GM21576 (cell line): ENCODE data around the gene ENTR1.
A peak's percentile ranks its signal among the peaks of the same experiment; 100 is the strongest.

ENCODE experiments used
- ATAC-seq: cut with Tn5 transposase; IDR thresholded peaks from one replicate; pipeline ENCODE4 v1.9.1; 2021; ENCODE audit warnings: mild to moderate bottlenecking, moderate library complexity; ENCODE audit not compliant: unreplicated experiment

ENTR1 gene

DNA sequence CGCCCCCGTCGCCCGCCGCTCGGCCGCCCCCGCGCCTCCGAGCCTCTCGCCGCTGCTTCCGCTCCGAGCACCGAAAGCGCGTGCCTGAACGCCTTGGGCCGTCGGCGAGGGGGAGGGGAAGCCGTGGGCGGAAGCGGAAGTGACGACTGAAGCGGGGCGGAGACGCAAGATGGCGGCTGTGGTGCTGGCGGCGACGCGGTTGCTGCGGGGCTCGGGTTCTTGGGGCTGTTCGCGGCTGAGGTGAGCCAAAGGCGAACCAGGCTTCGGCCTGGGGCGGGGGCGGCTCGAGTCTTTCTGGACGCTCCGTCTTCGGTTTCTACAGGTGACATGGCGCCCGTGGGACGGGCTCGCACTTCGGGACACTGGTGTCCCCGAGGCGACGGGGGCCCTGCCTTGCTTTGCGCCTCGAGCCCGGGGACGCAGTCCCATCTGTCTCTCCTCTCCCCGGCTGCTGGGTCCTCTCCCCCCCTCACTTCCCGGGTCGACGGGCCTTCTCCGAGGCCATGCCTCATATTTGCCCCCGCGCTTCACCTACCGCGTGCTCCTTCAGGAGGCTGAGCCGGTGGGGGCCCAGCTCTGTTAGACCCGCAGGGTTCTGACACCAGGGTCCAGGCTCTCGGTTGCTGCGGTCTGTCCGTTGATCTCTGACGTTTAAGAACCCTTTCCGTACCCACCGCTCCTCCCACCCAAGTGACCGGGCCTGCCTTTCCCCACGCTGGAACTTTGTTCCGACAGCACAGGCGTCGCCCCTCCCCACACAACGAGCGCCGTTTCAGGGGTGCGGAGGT is at the start of gene ENTR1, which contains the start of gene PMPCA:
ENTR1 (minus strand) TSS at position 115 of the 788 bp plus-strand sequence. CDS start 217 bp downstream, outside the sequence.
PMPCA (plus strand) TSS at position 159 of the 788 bp plus-strand sequence; CDS start at position 170, 11 bp downstream.
- ATAC-seq, result peak; percentile 84

DNA sequence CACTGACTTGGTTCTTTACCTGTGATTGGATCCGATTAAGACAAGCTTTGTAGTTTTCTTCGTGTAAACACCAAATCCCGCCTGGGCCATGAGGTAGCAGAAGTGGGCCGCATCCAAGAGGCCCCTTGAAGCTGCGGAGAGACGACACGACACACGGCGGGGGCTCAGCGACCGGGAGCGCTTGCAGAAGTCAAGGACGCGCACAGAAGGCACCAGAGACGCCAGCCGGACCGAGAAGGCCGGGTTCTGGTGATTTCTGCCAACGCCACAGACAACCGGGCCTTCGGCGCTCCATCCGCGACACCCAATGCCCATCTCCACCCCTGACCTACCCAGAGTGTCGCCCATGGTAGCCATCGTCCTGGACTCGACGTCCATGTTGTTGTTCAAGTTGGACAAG is 49.0 kb upstream of the ENTR1 start:
- ATAC-seq, result no peak

GRCh38 chr9:136457326-136457725 is 46.9 kb upstream of the ENTR1 start:
- no peak for ATAC-seq

DNA sequence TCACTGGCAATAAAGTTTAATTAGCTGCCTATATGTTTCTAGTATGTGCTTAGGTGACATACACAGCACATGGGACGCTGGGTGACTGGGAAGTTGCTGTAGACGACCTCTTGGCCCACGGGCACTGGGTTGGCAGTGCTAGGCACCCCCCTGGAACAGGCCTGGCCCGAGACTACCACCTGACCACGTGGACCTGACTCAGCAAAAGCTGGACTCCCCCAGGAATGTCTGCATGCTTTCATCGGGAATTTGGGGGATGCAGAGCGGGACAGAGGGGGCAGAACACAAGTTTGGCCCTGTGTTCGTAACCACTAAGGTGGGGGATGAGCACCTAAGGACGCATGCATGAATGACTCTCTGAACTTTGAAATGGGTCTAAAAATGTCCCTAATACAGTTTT is 45.8 kb upstream of the ENTR1 start:
- no peak for ATAC-seq

DNA sequence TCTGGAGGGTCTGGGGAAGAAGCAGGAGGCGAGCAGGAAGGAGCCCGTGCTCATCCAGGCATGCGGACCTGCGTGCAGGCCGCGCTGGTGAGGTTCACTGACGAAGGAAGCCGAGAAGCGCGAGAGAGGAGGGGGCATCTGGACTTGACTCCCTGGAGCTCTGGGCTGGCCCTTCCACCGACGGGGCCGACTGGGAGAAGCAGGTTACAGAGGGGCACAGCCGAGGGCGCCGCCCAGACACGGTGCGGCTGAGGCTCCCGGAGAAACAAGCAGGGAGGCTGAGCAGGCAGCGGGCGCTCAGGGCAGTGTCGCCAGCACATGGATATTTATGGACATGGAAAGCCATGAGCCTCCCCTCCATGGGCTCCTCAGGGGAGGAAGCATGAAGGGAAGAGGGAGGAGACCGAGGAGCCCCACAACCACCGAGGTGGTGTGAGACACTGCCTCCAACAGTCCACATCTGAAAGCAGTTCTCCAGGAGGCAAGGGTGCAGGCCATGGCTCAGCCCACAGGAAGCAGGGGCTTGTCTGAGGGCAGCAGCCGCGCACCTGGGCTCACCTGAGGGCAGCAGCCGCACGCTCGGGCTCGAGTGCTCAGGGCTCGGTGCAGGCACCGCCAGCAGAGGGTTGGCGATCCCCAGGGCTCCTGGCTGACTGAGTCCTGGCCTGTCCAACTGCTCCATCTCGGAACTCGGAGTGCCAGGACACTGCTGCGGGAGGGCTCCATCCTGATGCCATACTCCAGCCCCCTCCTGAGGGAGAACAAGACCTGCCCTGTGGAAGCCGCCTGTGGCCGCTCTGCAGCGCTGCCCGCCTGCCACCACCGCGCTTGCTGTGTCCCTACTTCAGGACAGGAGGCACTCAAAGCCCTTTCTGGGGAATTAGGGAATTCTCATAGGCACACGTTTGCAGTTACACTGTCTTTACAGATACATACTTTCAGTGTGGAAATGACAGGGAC is 44.9 kb upstream of the ENTR1 start:
- ATAC-seq, result no peak

- ATAC-seq, result no peak
Observed at GRCh38 chr9:136454026-136454796, 43.8 kb upstream of the ENTR1 start.

- no peak for ATAC-seq
Observed at GRCh38 chr9:136453326-136453725, 42.9 kb upstream of the ENTR1 start.

GRCh38 chr9:136451221-136451877 is 40.9 kb upstream of the ENTR1 start:
- no peak for ATAC-seq

DNA sequence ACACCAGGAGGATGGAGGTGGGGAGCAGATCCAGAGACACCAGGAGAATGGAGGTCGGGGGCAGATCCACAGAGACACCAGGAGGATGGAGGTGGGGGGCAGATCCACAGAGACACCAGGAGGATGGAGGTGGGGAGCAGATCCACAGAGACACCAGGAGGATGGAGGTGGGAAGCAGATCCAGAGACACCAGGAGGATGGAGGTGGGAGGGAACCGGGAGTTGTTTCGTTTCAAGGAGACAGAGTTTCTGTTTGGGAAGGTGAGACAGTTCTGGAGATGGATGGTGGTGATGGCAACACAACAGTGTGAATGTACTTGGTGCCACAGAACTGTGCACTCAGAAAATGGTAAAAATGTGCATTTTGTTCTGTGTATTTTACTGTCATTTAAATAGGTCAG is 38.2 kb upstream of the ENTR1 start:
- no peak for ATAC-seq

GRCh38 chr9:136447173-136447778 is 36.9 kb upstream of the ENTR1 start:
- no peak for ATAC-seq

DNA sequence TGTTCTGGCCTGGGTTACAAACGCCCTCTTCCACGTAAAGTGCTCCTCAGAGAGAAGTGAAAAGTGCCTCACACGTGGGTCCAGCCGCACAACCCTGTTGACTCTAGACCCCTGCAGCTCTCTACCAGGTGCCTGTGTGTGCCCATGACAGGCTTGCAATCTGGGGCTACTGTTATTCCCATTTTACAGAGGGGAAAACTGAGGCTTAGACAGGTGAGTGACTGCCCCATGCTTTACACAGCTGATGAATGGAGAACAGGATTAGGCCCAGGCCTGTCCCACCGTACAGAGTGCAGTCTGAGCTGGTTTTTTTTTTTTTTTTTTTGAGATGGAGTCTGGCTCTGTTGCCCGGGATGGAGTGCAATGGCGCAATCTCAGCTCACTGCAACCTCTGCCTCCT is 35.4 kb upstream of the ENTR1 start:
- no peak for ATAC-seq

GRCh38 chr9:136444102-136444501 is 33.7 kb upstream of the ENTR1 start:
- no peak for ATAC-seq

GRCh38 chr9:136443687-136444086 is 33.3 kb upstream of the ENTR1 start:
- ATAC-seq, result no peak

DNA sequence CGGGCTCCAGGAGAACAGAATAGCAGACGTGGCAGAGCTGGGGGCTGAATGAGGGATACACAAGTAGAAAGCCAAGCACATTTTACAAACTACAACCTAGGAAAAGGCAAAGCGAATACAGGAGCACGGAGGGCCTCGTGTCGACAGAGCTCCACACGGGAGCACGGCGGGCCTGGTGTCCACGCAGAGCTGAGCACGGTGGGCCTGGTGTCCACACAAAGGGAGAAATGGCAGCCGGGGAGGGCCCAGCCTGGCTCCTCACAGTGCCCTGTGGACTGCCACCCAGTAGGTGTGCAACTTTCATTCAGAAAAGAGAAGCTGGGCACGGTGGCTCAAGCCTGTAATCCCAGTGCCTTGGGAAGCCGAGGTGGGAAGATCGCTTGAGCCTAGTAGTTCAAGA is 32.7 kb upstream of the ENTR1 start:
- ATAC-seq, result no peak

DNA sequence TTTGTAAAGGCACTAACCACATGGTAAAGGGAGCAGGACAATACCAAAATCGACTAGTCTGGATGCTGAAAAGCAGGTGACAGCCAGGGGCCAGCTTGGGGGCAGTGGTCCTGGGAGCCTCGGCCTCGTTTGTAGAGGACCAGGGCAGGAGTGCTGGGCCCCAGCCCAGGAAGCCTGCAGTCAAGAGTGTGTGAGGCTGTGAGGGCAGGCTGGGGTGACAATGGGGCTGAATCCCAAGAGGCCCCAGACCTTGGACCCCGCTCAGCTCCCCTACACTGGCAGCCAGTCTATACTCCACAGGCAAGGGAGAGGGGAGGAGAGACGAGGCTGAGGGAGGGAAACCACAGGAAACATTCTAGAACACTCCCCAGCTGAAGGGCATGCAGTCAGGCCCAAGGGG is 31.9 kb upstream of the ENTR1 start:
- no peak for ATAC-seq

DNA sequence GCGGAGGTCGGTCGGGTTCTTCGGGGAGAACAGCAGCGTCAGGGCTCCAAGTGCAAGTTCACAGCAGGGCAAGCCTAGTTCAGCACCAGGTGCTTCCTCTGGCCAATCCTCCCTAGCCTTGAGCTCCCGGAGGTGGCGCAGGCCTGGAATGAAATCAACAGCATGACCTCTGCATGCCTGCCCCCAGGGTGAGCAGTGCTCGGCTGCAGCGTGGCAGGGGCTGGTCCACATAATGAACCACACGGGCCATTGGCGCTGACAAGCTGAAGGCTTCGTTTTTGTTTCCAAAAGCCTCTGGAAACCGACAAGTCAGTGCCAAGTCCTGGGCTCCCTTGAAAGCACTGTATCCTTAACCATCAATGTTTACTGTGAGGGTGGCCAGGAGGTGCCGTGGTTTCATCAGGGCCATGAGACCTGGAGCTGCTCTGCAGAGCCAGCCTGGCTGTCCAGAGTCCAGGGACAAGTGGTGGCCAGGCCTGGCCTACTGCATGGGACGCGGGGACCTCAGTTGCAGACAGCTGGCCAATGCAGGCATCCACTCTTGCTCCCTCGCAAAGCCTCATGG is 31.3 kb upstream of the ENTR1 start:
- no peak for ATAC-seq

- ATAC-seq, result no peak
Observed at GRCh38 chr9:136441191-136441680, 30.8 kb upstream of the ENTR1 start.

DNA sequence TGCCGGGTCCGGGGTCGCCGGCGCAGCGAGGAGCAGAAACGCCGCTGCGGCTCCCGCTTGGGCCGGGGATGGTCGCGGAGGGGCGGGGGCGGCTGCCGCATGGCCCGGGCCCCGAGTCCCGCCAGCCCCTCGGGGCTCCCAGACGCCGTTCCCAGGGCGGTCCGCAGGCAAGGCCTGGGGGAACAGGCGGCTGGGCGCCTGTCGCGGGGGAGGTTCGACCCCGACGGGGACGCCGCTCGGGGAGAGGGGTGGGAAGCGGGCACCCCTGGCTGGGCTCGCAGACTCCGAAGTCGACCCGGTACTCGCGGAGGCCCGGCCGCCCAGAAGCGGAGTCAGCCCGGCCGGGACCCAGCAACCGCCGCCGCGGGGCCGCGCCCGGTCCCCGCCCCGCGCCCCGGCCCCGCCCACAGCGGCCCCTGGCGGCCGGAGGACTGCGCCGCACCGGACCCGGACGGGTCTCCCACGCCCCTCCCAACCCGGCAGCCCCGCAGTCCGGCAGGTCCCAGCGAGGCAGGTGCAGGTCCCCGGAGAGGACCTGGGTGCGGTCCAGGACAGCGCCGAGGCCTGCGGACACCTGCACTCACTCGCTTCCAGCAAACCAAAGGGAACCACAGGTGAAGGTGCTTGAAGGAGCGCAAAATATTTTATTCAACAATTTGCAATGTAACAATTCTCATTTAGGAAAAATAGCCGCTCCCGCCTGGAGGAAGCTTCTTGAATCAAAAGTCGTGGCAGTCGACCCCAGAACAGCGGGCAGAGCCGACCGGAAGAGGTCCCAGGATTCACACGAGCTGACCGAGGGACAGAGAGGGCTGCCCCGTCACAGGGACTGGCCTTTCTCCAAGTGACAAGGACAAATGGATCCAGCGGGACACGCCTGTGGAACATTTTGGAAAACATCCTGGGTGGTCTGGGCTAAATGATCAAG is 29.3 kb upstream of the ENTR1 start, which contains the start of gene INPP5E:
INPP5E (minus strand) TSS at position 365 of the 928 bp plus-strand sequence. CDS start 426 bp downstream, outside the sequence.
- ATAC-seq, result peak; percentile 64
